K562 (cell line): Measurements from ENCODE around the gene NXF1. TPM values are rescaled to one million over a fixed set of nuclear protein-coding genes. Genes with fewer than 3 reads are reported as not detected.

Experiments
- CTBP1 ChIP-seq: fragments of 450-650 bp; IDR thresholded peaks from 2 replicates; pipeline ENCODE4 v1.6.1; 2016; ENCODE audit warnings: borderline replicate concordance
- EGR1 ChIP-seq: fragments of 450-650 bp; conservative IDR thresholded peaks from 2 replicates; pipeline ENCODE4 v1.6.1; 2017; ENCODE audit warnings: mild to moderate bottlenecking
- FOXO4 ChIP-seq: fragments of 450-650 bp; formaldehyde crosslinking; IDR thresholded peaks from 2 replicates; pipeline ENCODE4 v1.4.0; 2020; ENCODE audit warnings: mild to moderate bottlenecking, moderate library complexity
- FOXP1 ChIP-seq: sonication (generic); formaldehyde crosslinking; IDR thresholded peaks from 2 replicates; pipeline ENCODE4 v1.8.0; 2022; ENCODE audit warnings: mild to moderate bottlenecking, missing genetic modification reagents
- GTF2E2 ChIP-seq: fragments of 200-800 bp; sonication (Bioruptor generic); IDR thresholded peaks from 2 replicates; pipeline ENCODE4 v1.6.1; 2016; ENCODE audit warnings: missing genetic modification characterization, missing compliant biosample characterization
- HDAC1 ChIP-seq, 2 experiments: fragments of 450-650 bp; IDR thresholded peaks; 2 replicates each; pipeline ENCODE4 v1.6.1; 2016 to 2017; ENCODE audit warnings: inconsistent platforms in 1 of 2, mild to moderate bottlenecking in 1 of 2, moderate library complexity in 1 of 2
- LCOR ChIP-seq: sonication (generic); formaldehyde crosslinking; IDR thresholded peaks from 2 replicates; pipeline ENCODE4 v1.8.0; 2022; ENCODE audit warnings: mild to moderate bottlenecking, missing genetic modification reagents
- MBD2 ChIP-seq: sonication (generic); IDR thresholded peaks from 2 replicates; pipeline ENCODE4 v1.6.1; 2016; ENCODE audit warnings: low read depth, borderline replicate concordance
- NR2C1 ChIP-seq, 2 experiments: fragments of 450-650 bp; IDR thresholded peaks; 2 replicates each; pipeline ENCODE4 v1.6.1; 2017; ENCODE audit warnings: mild to moderate bottlenecking in 2 of 2, antibody characterized with exemption in 1 of 2, inconsistent platforms in 1 of 2, missing compliant biosample characterization in 1 of 2, missing genetic modification characterization in 1 of 2
- PHF8 ChIP-seq: fragments of 200-600 bp; sonication (generic); IDR thresholded peaks from 2 replicates; pipeline ENCODE4 v1.6.1; 2012; ENCODE audit warnings: mixed run types, mild to moderate bottlenecking, inconsistent platforms, low read length, moderate library complexity, borderline replicate concordance
- POLR2B ChIP-seq: fragments of 450-650 bp; IDR thresholded peaks from 2 replicates; pipeline ENCODE4 v1.6.1; 2018; ENCODE audit warnings: low read depth; ENCODE audit not compliant: partially characterized antibody
- RBFOX2 ChIP-seq: fragments of 200-400 bp; formaldehyde crosslinking; IDR thresholded peaks from 2 replicates; pipeline ENCODE4 v1.6.1; 2017; ENCODE audit warnings: low read depth, mild to moderate bottlenecking, low read length, moderate library complexity
- RBM34 ChIP-seq: fragments of 200-400 bp; formaldehyde crosslinking; IDR thresholded peaks from 2 replicates; pipeline ENCODE4 v1.6.1; 2018; ENCODE audit warnings: low read length, borderline replicate concordance; ENCODE audit not compliant: insufficient read depth
- SPI1 ChIP-seq: IDR thresholded peaks from 2 replicates; pipeline ENCODE4 v1.6.1; 2011; ENCODE audit warnings: low read depth, low read length, control low read depth, borderline replicate concordance
- USF1 ChIP-seq: sonication (generic); formaldehyde crosslinking; IDR thresholded peaks from 2 replicates; pipeline ENCODE4 v1.9.0; 2022; ENCODE audit warnings: mild to moderate bottlenecking, missing genetic modification reagents
- ZFP91 ChIP-seq: sonication (generic); formaldehyde crosslinking; IDR thresholded peaks from 2 replicates; pipeline ENCODE4 v1.8.0; 2022; ENCODE audit warnings: mild to moderate bottlenecking, missing genetic modification reagents
- ZNF655 ChIP-seq: fragments of 250-450 bp; sonication (Bioruptor Pico); IDR thresholded peaks from 2 replicates; pipeline ENCODE4 v1.5.0; 2021
- polyA plus RNA-seq, 8 experiments: library from polyadenylated mRNA; depleted of rRNA in 4 of 8; stranded (reverse) in 5 of 8; unstranded in 3 of 8; fragments of >200 nt; fragmentation: Nextera tagmentation in 2 of 8; fragmentation: Illumina TruSeq in 1 of 8; extraction: Ambion mirVana in 2 of 8; extraction: Trizol in 1 of 8; gene quantifications; 2 replicates each; pipeline versions ENCODE4 v1.2.1 to v1.2.3, GENCODE V29; 2011 to 2014; ENCODE audit warnings: inconsistent platforms in 1 of 8, missing spikeins in 1 of 8
- total RNA-seq, 7 experiments: library from RNA; depleted of rRNA in 6 of 7; stranded (reverse); fragments of >200 nt in 6 of 7; fragmentation: Illumina TruSeq in 2 of 7; extraction: Trizol in 2 of 7; gene quantifications; 2 replicates each; pipeline versions ENCODE4 v1.2.1 to v1.2.3, GENCODE V29; 2011 to 2021; ENCODE audit warnings: low replicate concordance in 1 of 7
- TF ChIP-seq, protein P1 (sequence below): fragments of 150-350 bp; conservative IDR thresholded peaks from 2 replicates; pipeline ENCODE4 v1.6.1; 2014; ENCODE audit warnings: low read length

Gene NXF1
- total and polyA plus RNA-seq, 9 of the 15 experiments (the other 6 are each of a cell fraction or from before 2014, with no cell fraction given), result 18.1 to 98.3 (median 35.8) TPM

GRCh38 chr11:62831520-62832335 is 26.5 kb upstream of the NXF1 start, which contains the start of gene STX5 (continued):
- no peak for TF ChIP-seq RBM34
- TF ChIP-seq HDAC1 (IDR thresholded peaks at IDR 0.05), result peak in 1 of 2 experiments; percentile 36; a peak in 1 of 4 replicates
- peak; percentile 85 for TF ChIP-seq SPI1
- peak; percentile 90 for TF ChIP-seq USF1 (CRISPR knock-in tag)
- TF ChIP-seq EGR1, result peak; percentile 81
- peak; percentile 90; the same call in 1 of the 2 replicates for TF ChIP-seq PHF8
- TF ChIP-seq, protein P1, sequence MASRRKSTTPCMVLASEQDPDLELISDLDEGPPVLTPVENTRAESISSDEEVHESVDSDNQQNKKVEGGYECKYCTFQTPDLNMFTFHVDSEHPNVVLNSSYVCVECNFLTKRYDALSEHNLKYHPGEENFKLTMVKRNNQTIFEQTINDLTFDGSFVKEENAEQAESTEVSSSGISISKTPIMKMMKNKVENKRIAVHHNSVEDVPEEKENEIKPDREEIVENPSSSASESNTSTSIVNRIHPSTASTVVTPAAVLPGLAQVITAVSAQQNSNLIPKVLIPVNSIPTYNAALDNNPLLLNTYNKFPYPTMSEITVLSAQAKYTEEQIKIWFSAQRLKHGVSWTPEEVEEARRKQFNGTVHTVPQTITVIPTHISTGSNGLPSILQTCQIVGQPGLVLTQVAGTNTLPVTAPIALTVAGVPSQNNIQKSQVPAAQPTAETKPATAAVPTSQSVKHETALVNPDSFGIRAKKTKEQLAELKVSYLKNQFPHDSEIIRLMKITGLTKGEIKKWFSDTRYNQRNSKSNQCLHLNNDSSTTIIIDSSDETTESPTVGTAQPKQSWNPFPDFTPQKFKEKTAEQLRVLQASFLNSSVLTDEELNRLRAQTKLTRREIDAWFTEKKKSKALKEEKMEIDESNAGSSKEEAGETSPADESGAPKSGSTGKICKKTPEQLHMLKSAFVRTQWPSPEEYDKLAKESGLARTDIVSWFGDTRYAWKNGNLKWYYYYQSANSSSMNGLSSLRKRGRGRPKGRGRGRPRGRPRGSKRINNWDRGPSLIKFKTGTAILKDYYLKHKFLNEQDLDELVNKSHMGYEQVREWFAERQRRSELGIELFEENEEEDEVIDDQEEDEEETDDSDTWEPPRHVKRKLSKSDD, result no peak
- no peak for TF ChIP-seq ZNF655 (CRISPR knock-in tag)
- peak; percentile 88; the same call in 1 of the 2 replicates for TF ChIP-seq LCOR (CRISPR knock-in tag)
- TF ChIP-seq NR2C1 (IDR thresholded peaks at IDR 0.05), result no peak
- TF ChIP-seq NR2C1 (tag; IDR thresholded peaks at IDR 0.05), result peak; percentile 19; the same call in 1 of the 2 replicates
- TF ChIP-seq RBFOX2, result peak; percentile 96
- peak; percentile 71; the same call in 1 of the 2 replicates for TF ChIP-seq FOXP1 (CRISPR knock-in tag)
- TF ChIP-seq MBD2, result peak; percentile 96
- TF ChIP-seq ZFP91 (CRISPR knock-in tag), result peak; percentile 90
- no peak for TF ChIP-seq FOXO4
- TF ChIP-seq GTF2E2 (tag), result peak; percentile 46; the same call in 1 of the 2 replicates
- TF ChIP-seq CTBP1, result peak; percentile 5; the same call in 1 of the 2 replicates
- TF ChIP-seq POLR2B, result peak; percentile 93
